Heart left ventricle (tissue), 13 donors: ENCODE results near the gene IL25.

Experiments
- POLR2A ChIP-seq, 2 donors: fragments of 450-650 bp; IDR thresholded peaks; one replicate each; pipeline ENCODE4 v1.6.1; 2017; ENCODE audit warnings: antibody characterized with exemption in 2 of 2, mild to moderate bottlenecking in 2 of 2, moderate library complexity in 2 of 2
- TF ChIP-seq, protein P1 (sequence below), 12 donors: fragments of 200-600 bp; sonication (generic) in 4 of 12; IDR thresholded peaks; one replicate each; pipeline versions ENCODE4 v1.5.0 to v1.8.0; 2018 to 2022; ENCODE audit warnings: antibody characterized with exemption in 12 of 12, mild to moderate bottlenecking in 5 of 12
- donor health status: ischemic (EF 13 %, LVEDD 7.1; RV severe dilation, severe dysfunction).
- donor health status: DM: no; HTN: yes; CAD: no.
- donor health status: DM: no; HTN: no; CAD: no.
- donor health status: ischemic (EF 25% LVEDD 6.9; RV normal size, moderate dysfunction).
- donor health status: ischemic (EF 25% LVEDD 5.7; RV mildly dilated, moderate dysfunction).
- donor health status: ischemic (EF 35%, LVEDD 5.7; RV mildly dilated, moderate dysfunction).
- donor health status: nonischemic (EF 11% LVEDD 7.7; RV severe dilation, severe dysfunction).
- donor health status: DM: yes; HTN: yes; CAD: no.
- donor health status: PGD.
- donor health status: ischemic (EF 29% LVEDD 5.4; RV normal size, mild dysfunction).
- donor health status: nonischemic (EF 23%, LVEDD 6.1; RV moderate dilation, normal function).

DNA sequence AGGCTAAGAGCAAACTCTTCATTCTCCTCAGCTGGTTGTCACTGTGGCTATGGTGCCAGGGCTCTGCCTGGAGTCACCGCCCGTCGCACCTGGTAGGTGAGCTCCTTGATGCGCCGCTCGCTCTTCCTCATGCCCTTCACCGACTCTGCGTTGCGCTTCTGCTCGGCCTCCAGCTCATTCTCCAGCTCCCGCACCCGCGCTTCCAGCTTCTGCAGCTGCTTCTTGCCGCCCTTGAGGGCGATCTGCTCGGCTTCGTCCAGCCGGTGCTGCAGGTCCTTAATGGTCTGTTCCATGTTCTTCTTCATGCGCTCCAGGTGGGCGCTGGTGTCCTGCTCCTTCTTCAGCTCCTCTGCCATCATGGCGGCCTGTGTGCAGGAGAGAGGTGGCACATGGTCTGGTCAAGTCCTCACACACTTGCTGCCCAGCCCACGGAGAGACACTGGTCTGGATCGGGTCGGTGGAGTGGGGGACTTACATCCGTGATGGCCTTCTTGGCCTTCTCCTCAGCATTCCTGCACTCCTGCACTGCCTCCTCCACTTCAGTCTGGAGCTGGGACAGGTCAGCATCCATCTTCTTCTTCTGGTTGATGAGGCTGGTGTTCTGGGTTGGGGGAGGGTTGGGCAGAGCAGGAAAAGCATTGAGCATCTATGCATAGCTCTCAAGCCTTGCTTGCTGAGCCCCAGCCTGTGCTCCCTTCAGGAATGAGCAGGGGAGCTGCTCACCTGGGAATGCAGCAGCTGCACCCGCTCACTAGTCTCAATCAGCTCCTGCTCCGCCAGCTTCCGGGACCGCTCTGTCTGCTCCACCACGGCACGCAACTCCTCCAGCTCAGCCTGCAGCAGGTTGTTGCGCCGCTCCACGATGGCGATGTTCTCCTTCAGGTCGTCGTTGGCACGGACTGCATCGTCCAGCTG is 42.6 kb downstream of the IL25 start:
- TF ChIP-seq POLR2A (IDR thresholded peaks at IDR 0.05): no peak
- TF ChIP-seq, protein P1, sequence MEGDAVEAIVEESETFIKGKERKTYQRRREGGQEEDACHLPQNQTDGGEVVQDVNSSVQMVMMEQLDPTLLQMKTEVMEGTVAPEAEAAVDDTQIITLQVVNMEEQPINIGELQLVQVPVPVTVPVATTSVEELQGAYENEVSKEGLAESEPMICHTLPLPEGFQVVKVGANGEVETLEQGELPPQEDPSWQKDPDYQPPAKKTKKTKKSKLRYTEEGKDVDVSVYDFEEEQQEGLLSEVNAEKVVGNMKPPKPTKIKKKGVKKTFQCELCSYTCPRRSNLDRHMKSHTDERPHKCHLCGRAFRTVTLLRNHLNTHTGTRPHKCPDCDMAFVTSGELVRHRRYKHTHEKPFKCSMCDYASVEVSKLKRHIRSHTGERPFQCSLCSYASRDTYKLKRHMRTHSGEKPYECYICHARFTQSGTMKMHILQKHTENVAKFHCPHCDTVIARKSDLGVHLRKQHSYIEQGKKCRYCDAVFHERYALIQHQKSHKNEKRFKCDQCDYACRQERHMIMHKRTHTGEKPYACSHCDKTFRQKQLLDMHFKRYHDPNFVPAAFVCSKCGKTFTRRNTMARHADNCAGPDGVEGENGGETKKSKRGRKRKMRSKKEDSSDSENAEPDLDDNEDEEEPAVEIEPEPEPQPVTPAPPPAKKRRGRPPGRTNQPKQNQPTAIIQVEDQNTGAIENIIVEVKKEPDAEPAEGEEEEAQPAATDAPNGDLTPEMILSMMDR (IDR thresholded peaks at IDR 0.05): no peak
